Measurements from ENCODE around the gene SLC25A26.

SLC25A26 gene

DNA sequence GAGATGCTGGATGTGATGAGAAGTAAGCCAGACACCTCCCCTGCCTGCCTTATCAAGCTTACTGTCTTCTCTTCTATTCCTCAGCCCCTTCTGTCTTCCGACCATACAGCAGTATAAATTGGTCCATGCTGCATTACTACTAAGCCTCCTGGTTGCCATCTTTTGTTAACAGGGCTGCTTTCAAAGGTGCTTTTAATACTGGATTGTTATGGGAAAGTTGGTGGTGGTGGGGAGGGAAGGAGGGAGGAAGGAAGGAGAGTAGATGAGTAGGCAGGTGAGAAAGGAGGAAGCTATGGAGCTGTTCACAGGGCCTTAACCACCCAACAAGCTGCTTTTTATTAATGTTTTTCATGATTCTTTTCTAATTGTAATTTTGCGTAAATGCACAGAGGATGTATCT lies 114.9 kb downstream of the SLC25A26 start:
- DNase-seq, result no peak

DNA sequence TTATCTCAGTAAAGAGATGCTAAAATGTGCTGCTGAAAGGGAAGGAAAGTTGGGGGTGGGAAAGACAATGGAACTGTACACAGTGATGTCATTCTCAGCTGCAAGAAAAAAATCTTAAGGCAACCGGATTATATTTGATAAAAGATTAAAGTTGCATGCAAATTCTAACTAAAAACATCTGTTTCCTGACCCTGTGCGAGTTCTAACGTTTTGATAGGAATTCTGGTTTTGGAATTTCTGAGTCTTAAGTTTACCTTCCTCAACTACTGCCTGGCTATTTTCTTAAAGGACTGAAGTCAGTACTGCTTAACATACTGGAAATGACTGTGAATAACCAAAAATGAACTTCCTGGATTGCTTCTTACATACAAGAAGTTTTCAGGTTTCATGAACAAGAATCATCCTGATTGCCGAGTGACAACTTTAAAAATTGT lies 115.5 kb downstream of the SLC25A26 start:
- DNase-seq, result no peak

DNA sequence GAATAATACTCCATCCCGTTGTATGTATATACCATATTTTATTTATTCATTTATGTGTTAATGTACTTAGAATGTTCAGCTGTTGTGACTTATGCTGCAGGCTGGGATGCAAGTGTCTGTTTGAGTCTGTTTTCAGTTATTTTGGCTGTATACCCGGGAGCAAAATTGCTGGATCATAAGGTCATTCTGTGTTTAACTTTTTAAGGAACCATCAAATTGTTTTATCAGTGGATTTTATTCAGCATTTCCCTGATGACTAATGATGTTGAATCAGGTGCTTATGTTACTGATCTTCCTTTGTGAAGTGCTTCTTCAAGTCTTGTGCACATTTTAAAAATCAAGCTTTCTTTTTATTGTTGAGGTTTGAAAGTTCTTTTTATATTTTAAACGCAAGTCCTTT lies 118.1 kb downstream of the SLC25A26 start:
- peak; percentile 32 for DNase-seq

DNA sequence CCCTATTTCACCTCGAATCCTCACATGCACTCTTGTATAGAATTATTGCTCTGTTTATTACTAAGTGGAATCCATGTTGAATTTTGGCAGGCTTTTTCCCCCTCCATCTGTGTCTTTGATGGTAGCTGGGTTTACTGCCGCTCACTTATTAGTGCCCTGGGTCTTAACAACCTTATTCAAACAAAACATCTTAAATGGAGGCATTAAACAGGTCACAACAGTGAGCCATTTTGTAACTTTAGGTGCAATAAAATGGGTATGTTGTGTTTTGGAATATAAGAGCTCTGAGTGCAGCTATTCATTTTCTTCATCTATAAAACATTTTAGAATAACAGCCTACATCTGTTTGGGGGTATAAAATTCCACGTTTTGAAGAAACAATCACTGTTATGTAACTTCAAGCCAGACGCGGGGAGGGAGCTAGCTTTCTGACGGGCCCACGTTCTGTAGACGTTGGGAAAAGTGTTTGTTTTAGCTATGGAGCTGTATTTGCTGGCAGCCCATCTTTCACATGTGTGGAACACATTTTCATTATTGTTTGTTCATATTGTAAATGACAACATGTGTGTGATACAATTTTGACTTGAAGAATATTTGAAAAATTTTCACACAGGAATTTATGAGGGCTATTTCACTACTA lies 122.0 kb downstream of the SLC25A26 start:
- DNase-seq, result no peak

DNA sequence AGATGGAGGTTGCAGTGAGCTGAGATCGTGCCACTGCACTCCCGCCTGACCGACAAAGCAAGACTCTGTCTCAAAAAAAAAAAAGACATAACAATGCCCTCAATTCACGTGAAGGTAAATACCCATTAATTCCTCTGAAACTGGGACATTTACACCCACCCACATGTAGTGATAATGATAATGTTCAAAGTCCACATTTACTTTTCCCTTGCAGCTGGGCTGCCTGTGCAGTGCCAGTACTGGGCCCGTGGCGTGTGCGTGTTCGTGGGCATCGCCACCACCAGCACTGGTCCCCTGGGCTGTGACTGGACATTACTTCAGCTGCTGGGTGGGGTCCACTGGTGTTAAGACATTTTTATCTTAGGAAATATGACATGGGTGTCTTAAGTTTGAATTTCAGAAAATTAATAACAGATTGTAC lies 123.6 kb downstream of the SLC25A26 start:
- no peak for DNase-seq

GRCh38 chr3:66344848-66345578 lies 124.2 kb downstream of the SLC25A26 start:
- DNase-seq, result no peak

DNA sequence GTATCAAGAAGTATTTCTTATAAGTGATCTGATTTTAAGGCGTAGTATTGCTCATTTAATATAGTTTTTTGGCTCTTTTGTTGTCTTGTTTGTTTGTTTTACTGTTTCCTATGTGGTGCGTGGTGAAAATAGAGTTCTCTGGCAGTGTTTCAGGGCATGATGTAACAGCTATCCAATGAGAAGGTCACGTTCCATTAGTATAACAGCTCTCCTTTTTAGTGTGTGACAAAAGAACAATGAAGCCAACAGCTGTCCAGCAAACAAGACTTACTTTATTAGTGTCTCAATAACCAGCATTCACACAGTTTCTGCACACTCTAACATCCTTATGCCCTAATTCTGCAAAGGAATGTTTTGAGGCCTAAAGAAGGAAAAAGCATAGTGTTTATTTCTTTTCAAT lies 127.9 kb downstream of the SLC25A26 start:
- no peak for DNase-seq

- DNase-seq, result no peak
These were observed 129.8 kb downstream of the SLC25A26 start for GRCh38 chr3:66350601-66351000.

GRCh38 chr3:66353039-66353438 lies 132.2 kb downstream of the SLC25A26 start:
- no peak for DNase-seq

DNA sequence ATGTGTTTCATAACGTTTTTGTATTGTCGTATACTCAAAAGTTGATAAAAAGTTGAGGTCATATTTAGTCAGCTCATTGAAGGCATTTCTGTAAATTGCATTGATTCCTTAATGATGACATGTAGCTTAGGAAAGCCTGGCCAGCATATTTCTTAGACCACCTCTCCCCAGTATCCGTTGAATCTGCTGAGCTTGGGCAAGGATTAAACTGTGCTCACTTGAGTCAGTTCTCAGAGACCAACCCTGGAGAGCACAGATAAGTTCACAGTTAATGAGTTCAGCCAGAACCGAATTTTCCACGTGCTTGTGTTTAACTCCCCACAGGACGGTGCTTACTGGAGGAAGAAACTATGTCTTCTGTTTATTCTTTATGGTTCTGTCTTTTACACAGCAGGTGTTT lies 132.7 kb downstream of the SLC25A26 start:
- peak; percentile 60 for DNase-seq

DNA sequence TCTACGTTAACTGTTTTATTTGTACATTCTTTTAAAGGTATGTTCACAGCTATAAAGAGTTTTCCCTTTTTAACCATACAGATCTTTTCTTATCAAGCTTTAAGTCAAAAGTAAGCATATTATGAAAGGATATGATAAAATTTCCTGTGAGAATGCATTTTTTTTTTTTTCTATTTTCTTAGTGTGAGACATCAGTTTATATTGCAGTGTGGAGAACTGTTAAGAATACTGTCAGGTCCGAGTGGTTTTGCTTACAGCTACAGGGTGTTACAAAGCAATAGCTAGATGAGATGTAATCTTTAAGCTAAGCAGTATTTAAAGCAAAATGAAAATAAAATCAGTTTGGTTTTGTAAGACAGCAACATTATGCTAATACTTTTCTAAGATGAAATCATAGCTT lies 133.2 kb downstream of the SLC25A26 start:
- DNase-seq, result no peak

DNA sequence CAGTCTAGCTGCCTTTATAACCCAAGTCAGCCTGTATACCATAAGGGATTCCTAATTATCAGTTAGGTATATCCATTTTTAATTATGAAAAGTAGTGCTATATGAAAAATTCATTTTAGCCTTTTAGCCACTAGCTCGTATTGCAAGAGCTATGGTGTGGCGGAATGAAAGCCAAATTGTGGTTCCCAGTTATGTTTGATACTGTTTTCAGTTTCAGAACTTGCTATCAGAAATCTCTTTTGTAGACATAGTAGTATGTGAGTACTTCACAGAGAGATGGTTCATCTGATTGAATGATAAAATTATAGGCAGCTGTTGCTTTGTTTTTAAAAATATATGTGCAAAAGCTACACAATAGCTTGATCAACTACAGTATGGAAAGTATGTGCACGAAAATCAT lies 134.6 kb downstream of the SLC25A26 start:
- no peak for DNase-seq

- no peak for DNase-seq
These were observed 135.2 kb downstream of the SLC25A26 start for GRCh38 chr3:66355997-66356396.

- DNase-seq, result no peak
These were observed 140.6 kb downstream of the SLC25A26 start for GRCh38 chr3:66361356-66361755.

GRCh38 chr3:66362541-66362941 lies 141.7 kb downstream of the SLC25A26 start:
- DNase-seq, result peak; percentile 17

DNA sequence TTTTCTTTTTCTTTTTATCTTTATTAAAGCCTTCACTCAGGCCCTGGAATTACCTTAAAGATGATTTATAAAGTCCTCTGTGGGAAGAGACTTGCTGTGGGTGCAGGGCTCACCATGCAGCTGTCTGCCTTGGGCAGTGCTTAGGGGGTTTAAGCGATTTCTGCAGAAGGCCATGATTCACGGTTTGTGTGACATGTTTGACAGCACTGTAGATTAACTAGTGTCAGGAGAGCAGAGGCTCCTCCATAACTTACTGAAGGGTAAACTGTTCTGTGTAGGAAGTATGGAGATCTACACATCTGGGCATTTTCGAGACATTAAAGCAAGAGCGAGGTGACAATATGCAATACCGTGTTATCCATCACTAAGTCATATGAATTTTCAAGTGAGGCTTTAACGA lies 142.3 kb downstream of the SLC25A26 start:
- DNase-seq, result no peak

DNA sequence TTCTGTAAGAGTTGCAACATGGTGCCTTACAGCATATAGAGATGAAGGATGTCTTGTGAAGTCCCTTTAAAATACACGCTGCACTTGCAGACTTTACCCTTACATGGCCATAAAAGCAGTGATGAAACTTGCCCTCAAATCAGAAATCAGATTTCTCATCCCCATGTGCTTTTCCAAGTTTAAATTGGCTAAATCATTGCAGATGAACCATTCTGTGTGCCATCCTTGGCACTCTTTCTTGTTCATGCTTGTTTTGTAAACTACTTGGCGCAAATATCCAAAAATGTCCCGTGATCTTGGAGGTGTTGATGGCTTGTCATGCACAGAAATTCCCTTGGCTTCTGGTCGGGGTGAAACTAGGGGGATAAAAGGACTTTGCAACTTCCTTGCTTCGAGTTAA lies 144.3 kb downstream of the SLC25A26 start:
- DNase-seq, result no peak

- no peak for DNase-seq
These were observed 145.9 kb downstream of the SLC25A26 start for GRCh38 chr3:66366747-66367146.

DNA sequence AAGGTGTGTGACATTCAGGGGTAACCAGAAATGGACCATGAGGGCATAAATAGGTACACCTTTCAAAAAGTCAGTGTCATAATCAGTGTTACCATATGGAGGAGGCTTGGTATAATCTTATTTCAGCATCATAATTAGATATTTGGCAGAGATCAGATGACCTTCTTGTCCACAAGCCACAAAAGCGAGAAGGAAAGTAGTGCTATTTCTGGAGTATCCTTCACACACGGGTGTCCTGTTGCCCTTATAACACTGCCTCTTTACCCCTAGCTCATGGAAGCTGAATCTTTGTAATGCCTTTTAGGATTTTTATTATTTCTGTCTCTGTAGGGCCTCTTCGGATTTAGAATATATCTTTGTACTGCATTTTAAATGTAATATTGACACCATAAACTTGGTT lies 147.2 kb downstream of the SLC25A26 start:
- DNase-seq, result no peak

- DNase-seq, result no peak
These were observed 149.4 kb downstream of the SLC25A26 start for GRCh38 chr3:66370179-66370578.

DNA sequence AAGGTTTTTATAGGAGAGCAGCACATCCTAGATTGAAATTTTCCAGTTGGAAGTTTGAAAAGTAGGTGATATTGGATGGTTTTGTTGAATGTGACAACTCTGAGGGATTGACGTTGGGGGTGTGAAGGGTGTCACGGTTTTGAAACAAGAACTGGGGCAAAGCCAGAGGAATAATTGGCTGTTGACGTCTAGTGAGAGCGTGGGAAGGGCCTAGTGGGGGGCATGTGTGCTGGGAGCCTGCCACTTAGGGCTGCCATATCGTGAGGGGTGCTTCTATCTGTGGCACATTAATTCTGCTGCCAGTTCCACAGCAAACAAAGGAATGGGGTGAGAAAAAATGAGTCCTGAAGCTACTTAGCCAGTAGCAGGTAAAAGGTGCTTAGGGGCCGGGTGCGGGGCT lies 150.6 kb downstream of the SLC25A26 start:
- no peak for DNase-seq

DNA sequence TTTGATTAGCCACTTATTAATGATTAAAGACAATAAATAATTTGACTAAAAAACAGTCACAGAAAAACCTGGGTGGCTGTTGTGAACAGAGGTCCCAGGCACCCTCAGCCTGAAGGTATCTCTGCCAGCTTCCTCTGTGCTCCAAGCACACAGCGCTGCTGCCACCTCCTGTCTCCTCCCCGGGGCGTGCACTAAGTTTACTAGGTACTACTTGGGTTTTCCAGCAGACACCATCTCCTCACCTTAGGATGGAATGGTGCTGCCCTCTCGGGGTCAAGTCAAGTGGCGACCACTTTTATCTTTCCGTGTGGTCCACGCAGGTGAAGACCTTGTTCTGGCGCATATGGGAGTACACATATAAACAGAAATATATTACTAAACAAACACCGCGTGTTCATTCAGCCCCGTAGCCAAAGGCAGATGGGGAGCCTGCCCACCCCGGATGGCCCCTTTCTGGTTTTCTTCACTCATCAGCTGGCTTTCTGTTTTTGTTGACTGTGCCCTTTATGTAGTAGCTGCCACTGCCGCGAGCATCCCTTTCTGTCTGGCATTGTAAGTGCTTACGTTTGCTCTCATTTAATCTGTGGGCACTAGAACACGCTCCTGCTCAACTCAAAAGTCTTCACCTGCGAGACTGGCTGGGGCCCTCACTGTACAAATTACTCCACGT lies 152.0 kb downstream of the SLC25A26 start:
- peak; percentile 23 for DNase-seq

DNA sequence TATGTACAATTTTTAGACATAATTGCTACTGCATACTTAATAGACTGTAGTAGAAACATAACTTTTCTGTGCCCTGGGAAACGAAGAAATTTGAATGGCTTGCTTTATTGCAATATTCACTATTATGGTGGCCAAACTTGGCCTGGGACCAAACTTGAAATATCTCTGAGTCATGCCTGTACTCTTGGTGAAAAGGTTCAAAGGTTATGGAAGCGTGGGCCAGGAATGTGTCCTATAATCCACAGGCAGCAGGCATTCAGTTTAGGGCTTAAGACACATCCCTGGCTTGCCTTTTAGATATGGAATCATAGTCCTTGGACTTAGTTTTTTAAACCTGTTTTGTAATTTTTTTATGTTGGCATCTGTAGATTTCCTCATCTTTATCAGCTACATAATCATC lies 155.8 kb downstream of the SLC25A26 start:
- DNase-seq, result peak; percentile 88

DNA sequence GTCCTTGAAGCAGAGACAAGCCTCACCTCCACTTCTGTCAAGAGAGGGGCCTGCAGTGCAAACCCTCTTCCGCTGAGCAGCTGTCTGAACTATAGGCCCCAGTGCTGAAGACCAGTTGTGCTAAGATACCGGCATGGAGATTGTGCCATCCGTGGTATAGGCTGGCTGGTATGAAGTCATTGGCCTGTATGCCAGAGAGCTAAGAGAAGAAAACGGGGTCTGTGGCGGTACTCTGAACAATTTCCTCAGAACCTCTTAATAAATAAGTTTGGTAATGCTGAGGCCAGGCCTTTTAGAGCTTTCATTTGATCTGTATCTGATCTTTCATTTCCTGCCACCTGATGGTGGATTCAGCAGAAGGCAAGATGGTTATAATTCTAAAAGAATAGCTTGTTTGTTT lies 157.0 kb downstream of the SLC25A26 start:
- DNase-seq, result no peak

All from HCEC 1CT (cell line).